Stimulated activated CD4-positive, alpha-beta T cell treated with anti-CD3 and anti-CD28 coated beads, Interleukin-15, amount 100 ng/mL, for 1 hour (primary cell): Measurements from ENCODE around the gene UBXN4.
"Not testable (repeated sequence)": the region's sequence is repeated elsewhere in the genome, so short reads cannot be mapped to it uniquely, and the experiment has no call there.

Experiments used
- DNase-seq, 2 donors: peaks; one replicate each; pipeline ENCODE4 v3.0.0-alpha.2; 2020; ENCODE audit warnings: low read depth in 1 of 2, low spot score in 1 of 2

Gene UBXN4

GRCh38 chr2:135802350-135802749 lies 60.7 kb downstream of the UBXN4 start:
- no peak for DNase-seq

GRCh38 chr2:135803278-135803677 lies 61.6 kb downstream of the UBXN4 start:
- no peak for DNase-seq

- DNase-seq, result not testable (repeated sequence)
Observed at GRCh38 chr2:135807874-135808273, 66.2 kb downstream of the UBXN4 start.

GRCh38 chr2:135812907-135813511 lies 71.4 kb downstream of the UBXN4 start:
- no peak for DNase-seq

- DNase-seq, result no peak
Observed at GRCh38 chr2:135815269-135815668, 73.6 kb downstream of the UBXN4 start.

GRCh38 chr2:135817466-135817865 lies 75.8 kb downstream of the UBXN4 start:
- DNase-seq, result no peak

GRCh38 chr2:135817951-135818350 lies 76.3 kb downstream of the UBXN4 start:
- DNase-seq, result no peak

- no peak for DNase-seq
Observed at GRCh38 chr2:135818937-135819610, 77.4 kb downstream of the UBXN4 start.

- DNase-seq, result peak; percentile 14 to 58
Observed at GRCh38 chr2:135820003-135820618, 78.5 kb downstream of the UBXN4 start.

GRCh38 chr2:135821190-135821589 lies 79.5 kb downstream of the UBXN4 start:
- no peak for DNase-seq

- DNase-seq, result no peak
Observed at GRCh38 chr2:135822855-135823254, 81.2 kb downstream of the UBXN4 start.

- DNase-seq, result no peak
Observed at GRCh38 chr2:135825131-135825530, 83.5 kb downstream of the UBXN4 start.

- DNase-seq, result no peak
Observed at GRCh38 chr2:135825550-135826176, 84.0 kb downstream of the UBXN4 start.

- DNase-seq, result no peak
Observed at GRCh38 chr2:135826544-135826943, 84.9 kb downstream of the UBXN4 start.

- DNase-seq, result no peak
Observed at GRCh38 chr2:135829378-135830135, 87.9 kb downstream of the UBXN4 start.

GRCh38 chr2:135831180-135831812 lies 89.6 kb downstream of the UBXN4 start:
- no peak for DNase-seq

- no peak for DNase-seq
Observed at GRCh38 chr2:135832891-135833290, 91.2 kb downstream of the UBXN4 start.
